ENCODE results near the gene GPR150. TPM values are rescaled to one million over a fixed set of nuclear protein-coding genes. Genes with fewer than 3 reads are reported as not detected.
A peak's percentile ranks its signal among the peaks of the same experiment; 100 is the strongest.

GPR150 gene
- total RNA-seq, 2 experiments from 2014 or later: not detected

GRCh38 chr5:95660060-95660459 is 40.2 kb downstream of the GPR150 start:
- TF ChIP-seq EZH2phosphoT487 (IDR thresholded peaks at IDR 0.05; ENCODE audit: borderline replicate concordance, low read depth, low read length): no peak
- TF ChIP-seq CTCF (conservative IDR thresholded peaks at IDR 0.05; ENCODE audit: low read length): no peak
- Histone ChIP-seq H2AFZ (ENCODE audit: low read length) (no peak overlapping the region), H3K9me2 (ENCODE audit: insufficient read depth, low read length) (no peaks in the 10 kb centered on the region), H3K27ac (ENCODE audit: low read depth, low read length, poor library complexity, severe bottlenecking) (no peak overlapping the region), H3K4me3 (ENCODE audit: low read depth, low read length, poor library complexity, severe bottlenecking) (no peak overlapping the region), H3K36me3 (ENCODE audit: insufficient read depth, low read length) (peaks cover 11% of the 10 kb centered on the region; the same call in 1 of the 2 replicates), H3K4me2 (ENCODE audit: low read length) (no peak overlapping the region), H4K20me1 (ENCODE audit: insufficient read depth, low read length) (no peaks in the 10 kb centered on the region), H3K79me2 (ENCODE audit: insufficient read depth, low read depth, low read length) (no peaks in the 10 kb centered on the region), H3K4me1 (ENCODE audit: insufficient read depth, low read length, poor library complexity, severe bottlenecking) (no peaks in the 10 kb centered on the region), H3K9me3 (ENCODE audit: low read length) (no peaks in the 10 kb centered on the region)
- no TSS peak for BruUV-seq (replicated peaks)
- CTCF ChIA-PET (ENCODE audit: unreplicated experiment): no interaction called here
- intact Hi-C loops (cut with micrococcal nuclease; ENCODE audit: unreplicated experiment): loop anchor here (5.0 to 10.0 kb wide), 3 partner anchors 122 to 675 kb away; no protein-coding TSS in a partner anchor
- no peak for DNase-seq (ENCODE audit: low spot score)
- POLR2A ChIA-PET: interaction anchor here (0.6 kb wide), 1 partner anchor 121 kb away, joined by 3 read pairs; no protein-coding TSS in a partner anchor

GRCh38 chr5:95662946-95663345 is 43.1 kb downstream of the GPR150 start:
- no peak for DNase-seq (ENCODE audit: low spot score)
- Histone ChIP-seq H2AFZ (ENCODE audit: low read length) (no peak overlapping the region), H3K36me3 (ENCODE audit: insufficient read depth, low read length) (0 out of 2 replicates have a peak, but pooled peaks cover under 1% of the 10 kb centered on the region), H3K9me3 (ENCODE audit: low read length) (no peaks in the 10 kb centered on the region), H3K4me1 (ENCODE audit: insufficient read depth, low read length, poor library complexity, severe bottlenecking) (no peaks in the 10 kb centered on the region), H3K79me2 (ENCODE audit: insufficient read depth, low read depth, low read length) (no peaks in the 10 kb centered on the region), H3K9me2 (ENCODE audit: insufficient read depth, low read length) (no peaks in the 10 kb centered on the region), H3K4me3 (ENCODE audit: low read depth, low read length, poor library complexity, severe bottlenecking) (no peak overlapping the region), H3K4me2 (ENCODE audit: low read length) (no peak overlapping the region), H3K27ac (ENCODE audit: low read depth, low read length, poor library complexity, severe bottlenecking) (no peak overlapping the region), H4K20me1 (ENCODE audit: insufficient read depth, low read length) (no peaks in the 10 kb centered on the region)
- intact Hi-C loops (cut with micrococcal nuclease; ENCODE audit: unreplicated experiment): loop anchor here (5.0 to 10.0 kb wide), 3 partner anchors 119 to 672 kb away; no protein-coding TSS in a partner anchor
- POLR2A ChIA-PET: interaction anchor here (2.0 kb wide), 1 partner anchor 13 kb away, joined by 5 read pairs; no protein-coding TSS in a partner anchor
- CTCF ChIA-PET (ENCODE audit: unreplicated experiment): no interaction called here
- no TSS peak for BruUV-seq (replicated peaks)
- no peak for TF ChIP-seq CTCF (conservative IDR thresholded peaks at IDR 0.05; ENCODE audit: low read length)
- TF ChIP-seq EZH2phosphoT487 (IDR thresholded peaks at IDR 0.05; ENCODE audit: borderline replicate concordance, low read depth, low read length): no peak

GRCh38 chr5:95664204-95664786 is 44.4 kb downstream of the GPR150 start:
- H3K4me1 ChIP-seq (ENCODE audit: insufficient read depth, low read length, poor library complexity, severe bottlenecking): no peaks in the 10 kb centered on the region
- no peaks in the 10 kb centered on the region for H3K36me3 ChIP-seq (ENCODE audit: insufficient read depth, low read length)
- no peaks in the 10 kb centered on the region for H3K9me2 ChIP-seq (ENCODE audit: insufficient read depth, low read length)
- TF ChIP-seq EZH2phosphoT487 (IDR thresholded peaks at IDR 0.05; ENCODE audit: borderline replicate concordance, low read depth, low read length) (no peak), CTCF (conservative IDR thresholded peaks at IDR 0.05; ENCODE audit: low read length) (peak; percentile 98)
- intact Hi-C loops (cut with micrococcal nuclease; ENCODE audit: unreplicated experiment): loop anchor here (5.0 to 10.0 kb wide), 3 partner anchors 118 to 671 kb away; no protein-coding TSS in a partner anchor
- H3K4me2 ChIP-seq (ENCODE audit: low read length): no peak overlapping the region
- H3K79me2 ChIP-seq (ENCODE audit: insufficient read depth, low read depth, low read length): no peaks in the 10 kb centered on the region
- H4K20me1 ChIP-seq (ENCODE audit: insufficient read depth, low read length): no peaks in the 10 kb centered on the region
- CTCF ChIA-PET (ENCODE audit: unreplicated experiment): interaction anchor here (1.3 kb wide), 1 partner anchor 17 kb away, joined by 4 read pairs; the partner anchor contains the start of gene RFESD
- no peak overlapping the region for H3K4me3 ChIP-seq (ENCODE audit: low read depth, low read length, poor library complexity, severe bottlenecking)
- H3K9me3 ChIP-seq (ENCODE audit: low read length): no peaks in the 10 kb centered on the region
- DNase-seq (ENCODE audit: low spot score): peak; percentile 42
- no peak overlapping the region for H2AFZ ChIP-seq (ENCODE audit: low read length)
- no peak overlapping the region for H3K27ac ChIP-seq (ENCODE audit: low read depth, low read length, poor library complexity, severe bottlenecking)
- no TSS peak for BruUV-seq (replicated peaks)
- POLR2A ChIA-PET: interaction anchor here (0.6 to 2.0 kb wide), 4 partner anchors 9 to 788 kb away, joined by 3 to 5 read pairs (median 4); partner anchors contain the start of gene RFESD

Data from OCI-LY7 (cell line).